ENCODE measurements around the gene RNF19B. TPM values are rescaled to one million over a fixed set of nuclear protein-coding genes. Genes with fewer than 3 reads are reported as not detected.

Gene RNF19B, protein sequence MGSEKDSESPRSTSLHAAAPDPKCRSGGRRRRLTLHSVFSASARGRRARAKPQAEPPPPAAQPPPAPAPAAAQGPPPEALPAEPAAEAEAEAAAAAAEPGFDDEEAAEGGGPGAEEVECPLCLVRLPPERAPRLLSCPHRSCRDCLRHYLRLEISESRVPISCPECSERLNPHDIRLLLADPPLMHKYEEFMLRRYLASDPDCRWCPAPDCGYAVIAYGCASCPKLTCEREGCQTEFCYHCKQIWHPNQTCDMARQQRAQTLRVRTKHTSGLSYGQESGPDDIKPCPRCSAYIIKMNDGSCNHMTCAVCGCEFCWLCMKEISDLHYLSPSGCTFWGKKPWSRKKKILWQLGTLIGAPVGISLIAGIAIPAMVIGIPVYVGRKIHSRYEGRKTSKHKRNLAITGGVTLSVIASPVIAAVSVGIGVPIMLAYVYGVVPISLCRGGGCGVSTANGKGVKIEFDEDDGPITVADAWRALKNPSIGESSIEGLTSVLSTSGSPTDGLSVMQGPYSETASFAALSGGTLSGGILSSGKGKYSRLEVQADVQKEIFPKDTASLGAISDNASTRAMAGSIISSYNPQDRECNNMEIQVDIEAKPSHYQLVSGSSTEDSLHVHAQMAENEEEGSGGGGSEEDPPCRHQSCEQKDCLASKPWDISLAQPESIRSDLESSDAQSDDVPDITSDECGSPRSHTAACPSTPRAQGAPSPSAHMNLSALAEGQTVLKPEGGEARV
- 52.1 and 56.5 TPM in 2 replicates for total RNA-seq

DNA sequence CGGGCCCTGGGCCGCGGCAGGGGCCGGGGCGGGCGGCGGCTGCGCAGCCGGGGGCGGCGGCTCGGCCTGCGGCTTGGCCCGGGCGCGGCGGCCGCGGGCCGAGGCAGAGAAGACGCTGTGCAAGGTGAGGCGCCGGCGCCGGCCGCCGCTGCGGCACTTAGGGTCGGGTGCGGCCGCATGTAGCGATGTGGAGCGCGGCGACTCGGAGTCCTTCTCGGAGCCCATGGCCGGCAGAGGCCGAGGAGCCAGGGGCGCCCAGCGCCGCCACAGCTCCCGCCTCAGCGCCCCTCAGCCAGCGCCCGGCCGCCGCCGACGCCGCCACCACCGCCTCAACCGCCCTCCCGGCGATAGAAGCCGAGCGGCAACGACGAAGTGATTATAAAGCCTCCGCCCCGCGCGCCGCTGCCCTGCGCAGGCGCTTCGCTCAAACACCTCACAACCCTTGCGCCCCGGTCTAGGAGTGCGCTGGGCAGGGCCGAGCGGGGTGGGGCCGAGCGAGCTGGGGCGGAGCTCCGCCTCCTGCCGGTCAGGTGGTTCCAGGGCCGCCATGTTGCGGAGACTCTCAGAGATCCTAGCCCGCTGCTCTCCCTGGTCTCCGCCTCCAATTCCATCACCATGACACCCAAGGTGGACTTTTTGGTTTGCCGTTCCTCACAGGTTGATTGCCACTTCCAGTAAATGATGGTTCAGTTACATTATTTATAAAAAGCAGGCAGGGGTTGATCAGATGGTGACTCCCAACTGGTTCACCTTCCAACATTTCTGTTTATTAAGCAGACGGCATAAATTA lies at the start of gene RNF19B:
Gene RNF19B (minus strand): TSS at position 349 of the 790 bp plus-strand sequence. CDS start 124 bp downstream, at position 225.
- Mint-ChIP-seq H3K36me3 (ENCODE audit: low read depth) (peaks cover 25% of the 10 kb centered on the region), H3K4me3 (peak within 1 kb of the TSS; percentile 84), H3K9me3 (no peaks in the 10 kb centered on the region), H3K4me1 (ENCODE audit: low read depth) (peaks cover 58% of the 10 kb centered on the region), H3K27ac (peak within 1 kb of the TSS; percentile 86), H3K27me3 (ENCODE audit: insufficient read depth) (peaks cover 1% of the 10 kb centered on the region)
- DNase-seq (ENCODE audit: low spot score): peak; percentile 94
- intact Hi-C loops (cut with micrococcal nuclease): loop anchor here (1.0 to 2.0 kb wide), 7 partner anchors 17 to 163 kb away; partner anchors contain the start of genes AK2, AZIN2, S100PBP and YARS1

DNA sequence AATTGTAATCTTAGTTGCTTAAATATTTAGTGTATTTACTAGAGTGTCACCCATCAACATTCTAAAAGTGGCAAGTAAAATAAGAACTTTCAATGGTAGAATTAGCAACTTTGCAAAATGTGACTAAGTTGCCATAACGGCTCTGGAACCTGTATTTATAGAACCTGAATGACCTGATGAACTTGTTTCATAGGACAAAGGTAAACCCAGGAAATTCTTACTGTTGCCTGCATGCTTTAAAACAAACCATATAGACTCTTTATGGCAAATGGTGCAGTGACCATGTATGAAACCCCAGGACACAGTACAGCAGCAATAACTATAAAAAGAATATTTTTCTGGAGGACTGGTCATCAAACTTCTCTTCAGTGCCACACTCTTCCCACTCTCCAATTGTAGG lies 49.2 kb upstream of the RNF19B start:
- DNase-seq (ENCODE audit: low spot score): no peak
- intact Hi-C loops (cut with micrococcal nuclease): no loop called here
- peaks cover 64% of the 10 kb centered on the region for H3K36me3 Mint-ChIP-seq (ENCODE audit: low read depth)
- no peaks in the 10 kb centered on the region for H3K9me3 Mint-ChIP-seq
- no peak overlapping the region for H3K4me3 Mint-ChIP-seq
- H3K4me1 Mint-ChIP-seq (ENCODE audit: low read depth): peaks cover 27% of the 10 kb centered on the region
- no peak overlapping the region for H3K27ac Mint-ChIP-seq
- H3K27me3 Mint-ChIP-seq (ENCODE audit: insufficient read depth): no peaks in the 10 kb centered on the region

GRCh38 chr1:33012165-33012564 lies 47.6 kb upstream of the RNF19B start:
- H3K36me3 Mint-ChIP-seq (ENCODE audit: low read depth): peaks cover 63% of the 10 kb centered on the region
- H3K27ac Mint-ChIP-seq: no peak overlapping the region
- intact Hi-C loops (cut with micrococcal nuclease): no loop called here
- H3K27me3 Mint-ChIP-seq (ENCODE audit: insufficient read depth): no peaks in the 10 kb centered on the region
- no peaks in the 10 kb centered on the region for H3K9me3 Mint-ChIP-seq
- DNase-seq (ENCODE audit: low spot score): no peak
- no peak overlapping the region for H3K4me3 Mint-ChIP-seq
- H3K4me1 Mint-ChIP-seq (ENCODE audit: low read depth): peaks cover 20% of the 10 kb centered on the region

- peaks cover 28% of the 10 kb centered on the region for H3K4me1 Mint-ChIP-seq (ENCODE audit: low read depth)
- intact Hi-C loops (cut with micrococcal nuclease): no loop called here
- H3K36me3 Mint-ChIP-seq (ENCODE audit: low read depth): peaks cover 68% of the 10 kb centered on the region
- H3K27me3 Mint-ChIP-seq (ENCODE audit: insufficient read depth): no peaks in the 10 kb centered on the region
- no peaks in the 10 kb centered on the region for H3K9me3 Mint-ChIP-seq
- H3K4me3 Mint-ChIP-seq: no peak overlapping the region
- no peak for DNase-seq (ENCODE audit: low spot score)
- no peak overlapping the region for H3K27ac Mint-ChIP-seq
Measured at GRCh38 chr1:33010932-33011731, 46.5 kb upstream of the RNF19B start.

DNA sequence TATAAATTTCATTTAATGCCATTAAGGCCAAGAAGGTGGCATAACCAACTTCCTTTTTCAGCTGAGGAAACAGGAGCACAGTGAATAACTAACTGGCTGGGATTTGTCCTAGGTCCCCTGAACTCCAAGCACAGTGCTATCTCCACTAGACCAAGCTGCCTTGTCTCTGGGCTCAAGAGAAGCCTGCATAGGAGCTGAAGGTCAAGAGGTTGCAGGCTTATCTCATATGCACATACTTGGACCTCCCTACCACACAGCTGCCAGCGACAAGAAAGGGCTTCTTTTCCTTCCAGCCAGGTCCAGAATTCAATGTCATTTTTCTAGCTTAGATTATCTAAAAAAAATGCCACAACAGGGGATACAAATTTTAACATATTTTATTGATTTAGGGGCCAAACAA lies 45.0 kb upstream of the RNF19B start:
- Mint-ChIP-seq H3K27ac (no peak overlapping the region), H3K9me3 (no peaks in the 10 kb centered on the region), H3K36me3 (ENCODE audit: low read depth) (peaks cover 73% of the 10 kb centered on the region), H3K4me1 (ENCODE audit: low read depth) (peaks cover 44% of the 10 kb centered on the region), H3K27me3 (ENCODE audit: insufficient read depth) (no peaks in the 10 kb centered on the region), H3K4me3 (no peak overlapping the region)
- intact Hi-C loops (cut with micrococcal nuclease): no loop called here
- DNase-seq (ENCODE audit: low spot score): no peak

DNA sequence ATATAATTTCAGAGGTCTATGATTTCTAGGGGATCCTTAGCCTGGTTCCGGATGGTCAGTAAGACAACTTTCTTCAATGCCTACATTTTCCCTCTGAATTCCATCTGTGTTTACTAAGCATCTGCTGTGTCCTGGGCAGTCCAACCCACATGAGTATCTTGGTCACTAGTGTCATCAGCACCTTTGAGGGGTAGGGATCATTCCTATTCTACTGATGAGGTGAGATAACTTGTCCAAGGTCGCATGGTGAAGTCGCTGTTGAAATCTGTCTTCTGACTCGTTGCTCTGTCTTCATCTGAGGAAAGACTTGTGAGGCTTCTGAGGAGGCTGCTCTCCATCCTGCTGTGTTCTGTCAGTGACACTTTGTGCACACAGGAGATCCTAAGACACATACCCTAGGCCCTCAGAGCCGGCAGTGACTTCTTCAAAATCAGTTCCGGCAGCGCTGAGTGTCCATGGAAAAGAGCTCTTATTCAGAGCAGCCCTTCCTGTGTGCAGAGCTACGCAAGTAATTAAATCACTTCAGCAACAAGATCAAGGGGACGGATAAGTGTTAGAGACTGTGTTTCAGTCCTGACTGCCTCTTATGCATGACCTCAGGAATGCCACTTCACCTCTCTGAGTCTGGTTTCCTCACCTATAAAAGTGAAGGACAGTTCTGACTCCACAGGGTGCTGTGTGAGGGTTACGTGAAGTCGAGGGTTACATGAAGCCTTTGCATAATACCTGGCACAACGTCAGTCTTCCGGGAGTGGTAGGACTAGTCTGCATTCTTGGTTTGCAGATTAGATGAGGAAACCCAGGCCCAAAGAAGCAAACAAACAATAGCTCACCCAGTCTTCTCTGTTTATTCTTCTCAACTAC lies 43.7 kb upstream of the RNF19B start:
- peaks cover 45% of the 10 kb centered on the region for H3K4me1 Mint-ChIP-seq (ENCODE audit: low read depth)
- H3K27ac Mint-ChIP-seq: peak overlapping the region; percentile 8
- DNase-seq (ENCODE audit: low spot score): no peak
- peaks cover 67% of the 10 kb centered on the region for H3K36me3 Mint-ChIP-seq (ENCODE audit: low read depth)
- no peaks in the 10 kb centered on the region for H3K9me3 Mint-ChIP-seq
- no peaks in the 10 kb centered on the region for H3K27me3 Mint-ChIP-seq (ENCODE audit: insufficient read depth)
- no peak overlapping the region for H3K4me3 Mint-ChIP-seq
- intact Hi-C loops (cut with micrococcal nuclease): no loop called here

DNA sequence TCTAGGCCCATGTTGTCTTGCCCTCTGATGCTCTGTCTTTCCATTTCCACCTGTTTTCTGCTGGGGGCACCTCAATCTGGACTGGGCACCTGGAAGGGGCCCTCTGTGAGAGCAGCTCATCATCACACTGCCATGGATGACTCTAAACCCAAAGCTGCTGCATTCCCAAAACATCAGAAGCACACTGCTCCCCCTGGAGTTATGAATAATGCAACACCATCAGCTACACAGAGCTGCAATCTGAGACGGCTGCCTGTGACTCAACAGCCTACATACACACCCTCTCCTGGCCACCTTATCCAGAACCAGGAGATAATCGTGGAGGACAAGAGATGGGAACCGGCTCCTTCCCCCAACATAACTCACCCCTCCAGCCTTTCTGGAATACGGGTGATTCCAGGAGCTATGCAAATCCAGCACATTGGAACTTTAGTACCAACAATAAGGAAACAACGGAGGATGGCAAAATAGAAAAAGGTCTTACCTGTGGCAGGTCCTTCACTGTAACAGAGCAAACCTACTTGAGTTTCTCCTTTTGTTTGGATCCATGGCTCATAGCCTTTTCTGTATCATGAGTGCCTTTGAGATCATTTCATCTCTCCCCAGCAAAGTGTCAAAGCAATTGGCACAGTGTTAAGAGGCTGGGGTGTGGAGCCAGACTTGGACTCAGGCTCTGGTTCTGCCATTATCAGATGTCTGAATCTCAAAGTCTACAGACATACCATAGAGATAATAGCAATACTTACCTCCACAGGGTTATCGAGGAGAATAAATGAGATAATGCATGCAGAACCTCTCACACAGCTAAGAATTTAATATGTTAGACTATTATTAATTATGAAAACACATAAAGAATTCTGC lies 42.8 kb upstream of the RNF19B start:
- peaks cover 64% of the 10 kb centered on the region for H3K36me3 Mint-ChIP-seq (ENCODE audit: low read depth)
- intact Hi-C loops (cut with micrococcal nuclease): loop anchor here (1.0 to 2.0 kb wide), 2 partner anchors 17 to 74 kb away; no protein-coding TSS in a partner anchor
- no peaks in the 10 kb centered on the region for H3K27me3 Mint-ChIP-seq (ENCODE audit: insufficient read depth)
- peaks cover 53% of the 10 kb centered on the region for H3K4me1 Mint-ChIP-seq (ENCODE audit: low read depth)
- peak; percentile 27 for DNase-seq (ENCODE audit: low spot score)
- no peaks in the 10 kb centered on the region for H3K9me3 Mint-ChIP-seq
- H3K4me3 Mint-ChIP-seq: no peak overlapping the region
- no peak overlapping the region for H3K27ac Mint-ChIP-seq

DNA sequence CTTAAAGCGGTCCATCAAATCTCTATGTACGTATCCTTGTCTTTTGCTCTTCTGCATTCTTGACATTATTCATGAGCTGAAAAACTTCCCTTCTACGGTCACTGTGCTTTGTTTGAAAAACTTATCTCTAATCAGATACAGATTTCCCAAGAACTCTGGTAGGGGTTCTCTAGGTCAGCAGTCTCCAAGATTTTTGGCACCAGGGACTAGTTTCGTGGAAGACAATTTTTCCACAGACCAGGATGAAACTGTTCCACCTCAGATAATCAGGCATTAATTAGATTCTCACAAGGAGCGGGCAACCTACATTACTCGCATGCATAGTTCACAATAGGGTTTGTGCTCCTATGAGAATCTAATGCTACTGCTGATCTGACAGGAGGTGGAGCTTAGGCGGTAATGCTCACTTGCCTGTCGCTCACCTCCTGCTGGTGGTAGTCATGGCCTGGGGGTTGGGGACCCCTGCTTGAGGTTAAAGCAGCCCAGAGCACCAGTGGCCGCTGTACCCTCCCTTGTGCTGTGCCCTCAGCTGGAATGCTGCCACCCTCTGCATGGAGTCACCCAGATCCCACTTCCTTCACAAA lies 41.3 kb upstream of the RNF19B start:
- intact Hi-C loops (cut with micrococcal nuclease): loop anchor here (2.0 kb wide), 1 partner anchor 19 kb away; no protein-coding TSS in a partner anchor
- H3K9me3 Mint-ChIP-seq: no peaks in the 10 kb centered on the region
- peaks cover 55% of the 10 kb centered on the region for H3K36me3 Mint-ChIP-seq (ENCODE audit: low read depth)

GRCh38 chr1:33005117-33005837 lies 40.7 kb upstream of the RNF19B start:
- H3K9me3 Mint-ChIP-seq: no peaks in the 10 kb centered on the region
- no peak for DNase-seq (ENCODE audit: low spot score)
- H3K36me3 Mint-ChIP-seq (ENCODE audit: low read depth): peaks cover 55% of the 10 kb centered on the region
- H3K27me3 Mint-ChIP-seq (ENCODE audit: insufficient read depth): no peaks in the 10 kb centered on the region
- H3K4me1 Mint-ChIP-seq (ENCODE audit: low read depth): peaks cover 61% of the 10 kb centered on the region
- no peak overlapping the region for H3K4me3 Mint-ChIP-seq
- H3K27ac Mint-ChIP-seq: peak overlapping the region; percentile 47
- intact Hi-C loops (cut with micrococcal nuclease): no loop called here

More for the DNA sequence above, 41.3 kb upstream of the RNF19B start:
- H3K4me3 Mint-ChIP-seq: no peak overlapping the region
- DNase-seq (ENCODE audit: low spot score): no peak
- H3K27ac Mint-ChIP-seq: peak overlapping the region; percentile 47
- H3K27me3 Mint-ChIP-seq (ENCODE audit: insufficient read depth): no peaks in the 10 kb centered on the region
- peaks cover 55% of the 10 kb centered on the region for H3K4me1 Mint-ChIP-seq (ENCODE audit: low read depth)

GRCh38 chr1:33004613-33005012 lies 40.0 kb upstream of the RNF19B start:
- Mint-ChIP-seq H3K27me3 (ENCODE audit: insufficient read depth) (no peaks in the 10 kb centered on the region), H3K27ac (peak overlapping the region; percentile 51), H3K36me3 (ENCODE audit: low read depth) (peaks cover 53% of the 10 kb centered on the region), H3K4me3 (no peak overlapping the region), H3K9me3 (no peaks in the 10 kb centered on the region), H3K4me1 (ENCODE audit: low read depth) (peaks cover 61% of the 10 kb centered on the region)
- no peak for DNase-seq (ENCODE audit: low spot score)
- intact Hi-C loops (cut with micrococcal nuclease): loop anchor here (1.0 kb wide), 1 partner anchor 36 kb away; no protein-coding TSS in a partner anchor

All from activated T-helper 1 cell treated with anti-CD3 and anti-CD28 coated beads, Interleukin-12 subunit alpha, Interleukin-12 subunit beta, Interleukin-2, Interleukin-4 antibody, amounts not matched to agents 30 ng/mL and 10 ng/mL and 1 ng/mL, durations not matched to agents 14 hours and 24 hours and 36 hours (primary cell).